GM19099 (cell line): ENCODE measurements around the gene RSBN1L.

Experiments
- POLR2A ChIP-seq: IDR thresholded peaks from 3 replicates; pipeline ENCODE4 v1.6.1; 2011; ENCODE audit warnings: low read depth; ENCODE audit not compliant: insufficient read length; ENCODE audit errors: extremely low read depth

RSBN1L gene

GRCh38 chr7:77702968-77703472, 6.8 kb downstream of the RSBN1L start:
- no peak for TF ChIP-seq POLR2A

DNA sequence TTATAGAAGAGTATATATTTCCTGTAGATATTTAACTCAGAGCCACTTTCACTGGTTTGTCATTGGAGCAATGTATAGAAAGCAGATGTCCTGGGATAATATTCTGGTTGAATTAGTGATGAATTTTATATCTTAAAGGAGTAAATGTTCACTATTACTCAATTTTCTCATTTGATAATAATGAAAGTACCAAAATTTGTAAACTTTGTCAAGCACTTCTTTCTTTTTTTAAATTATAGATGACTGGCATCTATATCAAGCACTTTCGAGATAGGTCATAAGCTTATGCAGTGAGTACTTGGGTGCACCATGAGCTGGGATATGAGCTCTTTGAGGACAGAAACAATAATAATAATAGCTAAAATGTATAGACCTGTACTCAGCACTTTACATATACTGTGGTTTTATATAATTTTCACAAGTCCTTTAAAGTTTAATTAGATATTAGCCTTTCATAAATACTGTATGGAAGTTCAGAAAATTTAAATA, 11.3 kb downstream of the RSBN1L start:
- TF ChIP-seq POLR2A: no peak

GRCh38 chr7:77710067-77710466, 13.8 kb downstream of the RSBN1L start:
- TF ChIP-seq POLR2A: no peak

DNA sequence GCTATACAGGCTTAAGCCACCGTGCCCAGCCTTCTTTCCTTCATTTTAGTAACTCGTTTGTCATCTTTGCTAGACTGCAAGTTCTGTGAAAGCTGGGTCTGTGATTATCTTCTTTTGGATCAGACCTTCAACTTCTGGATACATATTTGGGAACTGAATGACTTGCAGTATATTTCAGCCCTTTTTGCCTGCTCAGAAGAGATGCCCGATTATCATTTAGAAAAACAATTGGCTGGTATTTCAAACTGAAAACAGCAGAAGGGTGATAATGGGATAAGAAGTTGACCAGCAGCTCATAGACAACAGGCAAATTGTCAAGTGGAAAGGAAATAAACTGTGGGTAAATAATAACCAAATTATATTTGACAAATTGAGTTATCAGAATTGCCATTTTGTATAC, 14.6 kb downstream of the RSBN1L start:
- no peak for TF ChIP-seq POLR2A

- TF ChIP-seq POLR2A: no peak
Measured at GRCh38 chr7:77714195-77714594, 17.9 kb downstream of the RSBN1L start.

- no peak for TF ChIP-seq POLR2A
Measured at GRCh38 chr7:77716804-77717203, 20.5 kb downstream of the RSBN1L start.

- TF ChIP-seq POLR2A: no peak
Measured at GRCh38 chr7:77727527-77727926, 31.3 kb downstream of the RSBN1L start.

DNA sequence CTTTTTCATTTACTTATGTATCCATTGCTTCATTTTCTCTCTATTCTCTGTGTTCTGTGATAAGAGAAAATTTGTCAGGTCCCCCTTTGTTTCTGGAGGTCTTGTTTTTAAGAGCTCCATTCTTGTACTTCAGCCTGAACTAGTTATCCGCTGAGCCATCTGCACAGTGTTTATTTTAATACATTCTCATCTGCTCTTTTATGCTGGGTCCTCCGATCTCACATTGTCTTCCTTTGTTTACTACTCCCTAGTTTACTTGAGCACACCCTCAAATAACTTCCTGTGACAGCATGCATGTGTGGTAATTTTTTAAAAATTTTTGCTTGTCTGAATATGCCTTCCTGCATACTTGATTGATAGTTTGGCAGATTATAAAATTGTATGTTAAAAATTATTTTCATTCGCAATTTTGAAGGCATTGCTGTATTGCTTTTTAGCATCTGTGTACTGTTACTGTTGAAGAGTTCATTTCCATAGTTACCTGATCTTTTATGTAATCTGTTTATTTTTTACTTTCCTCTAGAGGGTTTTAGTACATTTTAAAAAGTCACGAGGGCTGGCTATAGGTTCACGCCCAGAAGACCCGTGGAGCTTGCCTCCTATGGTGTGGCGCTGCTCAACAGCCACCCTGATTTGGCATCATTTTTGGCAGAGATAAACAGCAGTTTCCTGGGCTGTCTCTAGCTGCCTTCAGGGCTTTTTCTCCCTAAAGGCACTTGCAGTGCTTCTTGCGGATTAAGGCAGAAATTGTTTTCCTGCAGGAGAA, 31.9 kb downstream of the RSBN1L start:
- TF ChIP-seq POLR2A: no peak

- no peak for TF ChIP-seq POLR2A
Measured at GRCh38 chr7:77729574-77730348, 33.5 kb downstream of the RSBN1L start.

GRCh38 chr7:77731716-77732115, 35.5 kb downstream of the RSBN1L start:
- TF ChIP-seq POLR2A: no peak

DNA sequence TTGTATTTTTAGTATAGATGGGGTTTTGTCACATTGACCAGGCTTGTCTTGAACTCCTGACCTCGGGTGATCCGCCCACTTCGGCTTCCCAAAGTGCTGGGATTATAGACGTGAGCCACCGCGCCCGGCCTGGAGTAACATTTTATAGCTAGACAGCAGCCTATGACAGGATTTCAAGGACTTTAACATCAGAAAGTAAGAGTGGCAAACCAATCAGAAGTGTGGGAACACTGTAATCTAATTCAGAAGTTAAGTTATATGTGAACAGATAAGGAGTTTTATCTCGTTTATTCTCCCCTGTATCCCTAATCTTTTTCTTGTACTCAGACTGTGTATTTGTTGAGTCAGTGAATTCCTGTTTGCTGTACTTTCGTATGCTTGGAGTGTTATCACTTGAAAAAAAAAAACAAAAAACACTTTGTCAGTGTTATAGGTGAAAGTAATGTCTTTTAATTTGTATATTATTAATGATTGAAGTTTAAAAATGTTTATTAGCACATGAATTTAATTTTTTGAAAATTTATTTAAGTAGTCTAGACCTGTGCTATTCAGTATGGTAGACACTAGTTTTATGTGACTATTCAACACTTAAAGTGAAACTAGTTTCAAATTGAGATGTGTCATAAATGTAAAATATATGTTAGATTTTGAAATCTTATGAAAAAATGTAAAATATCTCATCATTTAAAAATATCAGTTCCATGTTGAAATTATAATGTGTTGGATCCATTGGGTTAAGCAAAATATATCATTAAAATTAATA, 38.6 kb downstream of the RSBN1L start:
- no peak for TF ChIP-seq POLR2A

- TF ChIP-seq POLR2A: no peak
Measured at GRCh38 chr7:77735457-77735856, 39.2 kb downstream of the RSBN1L start.

DNA sequence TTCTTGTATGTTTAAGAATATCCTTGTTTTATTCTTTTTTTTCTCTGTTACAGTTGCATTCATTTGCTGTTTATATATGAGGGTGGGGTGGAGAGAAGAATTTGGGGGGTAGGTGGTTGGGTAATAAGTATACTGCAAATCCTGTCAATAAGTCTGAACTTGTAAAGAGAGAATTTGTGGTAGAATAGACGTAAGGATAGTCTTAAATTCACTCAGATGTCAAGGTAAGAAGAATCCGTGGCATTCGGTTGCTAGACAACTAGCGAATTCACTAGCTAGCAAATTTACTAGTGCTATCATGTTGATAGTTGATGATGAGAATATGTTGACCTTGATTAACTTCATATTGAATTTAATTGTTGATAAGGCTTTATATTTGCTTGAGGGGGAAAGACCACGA, 40.7 kb downstream of the RSBN1L start:
- TF ChIP-seq POLR2A: no peak

GRCh38 chr7:77738382-77738781, 42.1 kb downstream of the RSBN1L start:
- TF ChIP-seq POLR2A: no peak

DNA sequence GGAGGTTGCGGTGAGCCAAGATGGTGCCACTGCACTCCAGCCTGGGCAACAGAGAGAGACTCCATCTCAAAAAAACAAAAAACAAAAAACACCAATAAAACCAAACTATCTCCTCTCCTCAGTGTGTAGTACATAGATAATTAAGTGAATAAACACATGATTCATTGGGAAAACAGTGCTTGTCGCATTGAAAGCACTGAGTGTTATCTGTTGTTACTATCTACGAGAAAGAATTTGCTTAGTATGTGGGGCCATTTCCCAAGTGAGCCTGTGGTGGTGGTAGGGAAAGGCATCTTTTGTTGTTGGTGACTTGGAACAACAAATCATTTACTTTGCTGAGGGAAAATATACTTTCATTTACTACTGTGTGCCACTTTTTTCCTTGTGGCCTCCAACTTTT, 42.6 kb downstream of the RSBN1L start:
- TF ChIP-seq POLR2A: no peak
